ENCODE results near the gene COMMD1.
A peak's percentile ranks its signal among the peaks of the same experiment; 100 is the strongest.
"Not testable (repeated sequence)": the region's sequence is repeated elsewhere in the genome, so short reads cannot be mapped to it uniquely, and the experiment has no call there.

The COMMD1 gene

DNA sequence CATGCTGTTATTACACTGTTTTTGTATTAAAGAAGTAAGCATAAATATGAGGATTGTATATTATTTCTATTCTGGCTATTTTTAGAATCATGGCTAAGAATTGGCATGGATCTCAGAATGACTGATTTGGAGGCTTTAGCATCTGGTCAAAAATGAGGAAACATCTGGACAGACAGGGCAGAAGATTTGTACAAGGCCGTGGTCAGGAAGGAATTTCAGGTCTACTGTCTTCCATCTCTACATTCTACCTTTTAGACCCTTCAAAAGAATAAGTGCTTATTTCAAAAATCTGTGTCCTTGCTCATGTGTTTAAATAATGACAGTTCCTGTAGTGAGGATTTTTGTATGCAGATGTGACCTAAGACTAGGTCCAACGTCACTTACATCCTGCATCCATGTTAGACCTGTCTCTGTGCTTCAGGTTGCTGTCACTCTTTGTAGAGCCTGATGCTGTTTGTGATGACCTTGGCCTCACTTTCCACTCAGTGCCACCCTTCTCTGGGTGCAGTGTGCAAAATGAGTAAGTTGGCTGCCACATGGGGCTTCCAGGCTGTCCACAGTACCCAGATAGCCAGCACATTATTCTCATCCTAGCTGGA is 235.8 kb downstream of the COMMD1 start:
- DNase-seq (ENCODE audit: low spot score): no peak

GRCh38 chr2:62142054-62142453 is 236.6 kb downstream of the COMMD1 start:
- DNase-seq (ENCODE audit: low spot score): no peak

GRCh38 chr2:62143696-62144095 is 238.2 kb downstream of the COMMD1 start:
- no peak for DNase-seq (ENCODE audit: low spot score)

GRCh38 chr2:62144689-62145477 is 239.4 kb downstream of the COMMD1 start:
- DNase-seq (ENCODE audit: low spot score): no peak

DNA sequence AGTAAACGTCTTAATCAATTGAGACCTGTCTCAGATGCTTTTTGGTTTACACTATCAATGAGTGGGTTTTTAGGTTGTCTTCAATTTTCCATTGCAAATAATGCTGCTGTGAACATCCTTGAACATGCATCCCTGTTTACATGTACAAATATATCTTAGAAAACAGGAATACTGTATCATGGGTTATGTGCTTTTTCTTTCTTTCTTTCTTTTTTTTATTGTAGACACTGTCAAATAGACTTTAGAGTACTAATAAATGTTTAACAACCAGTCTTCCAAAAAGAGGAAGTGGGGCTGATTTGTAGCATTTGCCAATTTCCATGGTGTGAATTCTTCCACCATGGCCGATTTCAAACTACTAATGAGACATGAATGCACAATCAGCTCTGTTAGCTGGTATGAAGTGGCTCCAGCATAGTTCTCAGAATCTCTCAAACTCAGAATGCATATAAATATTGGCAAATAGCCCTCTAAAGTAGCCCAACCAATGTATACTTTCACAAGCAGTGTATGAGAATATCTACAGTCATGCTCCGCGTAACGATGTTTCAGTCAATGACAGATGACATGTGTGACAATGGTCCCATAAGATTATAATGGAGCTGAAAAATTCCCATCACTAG is 240.1 kb downstream of the COMMD1 start:
- no peak for DNase-seq (ENCODE audit: low spot score)

- not testable (repeated sequence) for DNase-seq (ENCODE audit: low spot score)
These were observed 241.3 kb downstream of the COMMD1 start for GRCh38 chr2:62146790-62147189.

DNA sequence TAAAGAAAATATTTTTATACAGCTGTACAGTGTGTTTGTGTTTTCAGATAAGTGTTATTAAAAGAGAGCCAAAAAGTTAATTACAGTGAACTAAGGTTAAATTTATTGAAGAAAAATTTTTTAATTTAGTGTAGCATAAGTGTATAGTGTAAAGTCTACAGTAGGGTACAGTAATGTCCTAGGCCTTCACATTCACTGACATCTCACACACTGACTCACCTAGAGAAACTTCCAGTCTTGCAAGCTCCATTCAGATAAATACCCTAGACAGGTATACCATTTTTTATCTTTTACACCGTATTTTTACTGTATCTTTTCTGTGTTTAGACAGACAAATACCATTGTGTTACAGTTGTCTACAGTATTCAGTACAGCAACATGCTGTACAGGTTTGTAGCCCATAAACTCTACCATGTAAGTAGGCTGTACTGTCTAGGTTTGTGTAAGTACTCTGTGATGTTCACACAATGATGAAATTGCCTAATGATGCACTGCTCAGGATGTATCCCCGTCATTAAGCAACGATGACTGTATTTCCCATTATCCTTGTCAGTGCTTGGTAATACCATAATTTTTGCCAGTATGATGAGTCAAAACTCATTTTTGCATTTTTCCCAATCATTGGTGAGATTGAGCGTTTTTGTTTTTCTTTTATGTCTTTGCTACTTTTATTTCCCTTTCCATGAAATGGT is 242.3 kb downstream of the COMMD1 start:
- no peak for DNase-seq (ENCODE audit: low spot score)

DNA sequence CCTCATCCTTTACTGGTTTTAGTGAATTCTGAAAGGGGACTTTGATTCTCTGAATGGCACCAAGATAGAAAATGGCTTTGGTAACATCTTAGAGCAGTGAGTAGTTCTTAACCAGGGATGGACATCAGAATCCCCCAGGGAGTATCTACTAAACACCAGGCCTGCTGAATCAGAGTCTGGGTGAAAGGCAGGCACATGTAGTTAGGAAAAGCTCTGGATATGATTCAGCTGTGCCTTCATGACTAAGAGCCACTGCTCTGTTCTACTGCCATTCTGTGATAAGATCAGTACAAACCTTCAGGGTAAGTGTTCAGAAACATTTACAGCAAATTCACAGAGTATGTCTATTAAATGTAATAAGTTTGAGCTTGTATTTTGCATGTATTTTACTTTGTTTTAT is 244.2 kb downstream of the COMMD1 start:
- peak; percentile 82 for DNase-seq (ENCODE audit: low spot score)

GRCh38 chr2:62150597-62151305 is 245.3 kb downstream of the COMMD1 start:
- DNase-seq (ENCODE audit: low spot score): no peak

DNA sequence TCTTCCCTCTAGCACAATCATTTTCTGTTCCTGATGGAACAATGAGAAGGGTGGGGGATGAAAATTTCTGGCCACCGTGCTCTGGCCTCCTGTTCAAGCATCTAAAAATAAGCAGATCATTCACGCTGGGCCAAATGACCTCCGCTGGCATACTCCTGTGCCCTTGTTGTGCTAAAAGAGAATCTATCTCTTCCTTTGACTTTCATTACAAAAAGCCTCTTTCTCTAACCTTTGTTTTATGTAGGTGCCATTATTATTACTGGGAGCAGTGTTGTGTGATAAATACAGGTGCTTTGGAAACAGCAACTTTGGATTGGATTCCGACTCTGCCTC is 245.8 kb downstream of the COMMD1 start:
- DNase-seq (ENCODE audit: low spot score): no peak

DNA sequence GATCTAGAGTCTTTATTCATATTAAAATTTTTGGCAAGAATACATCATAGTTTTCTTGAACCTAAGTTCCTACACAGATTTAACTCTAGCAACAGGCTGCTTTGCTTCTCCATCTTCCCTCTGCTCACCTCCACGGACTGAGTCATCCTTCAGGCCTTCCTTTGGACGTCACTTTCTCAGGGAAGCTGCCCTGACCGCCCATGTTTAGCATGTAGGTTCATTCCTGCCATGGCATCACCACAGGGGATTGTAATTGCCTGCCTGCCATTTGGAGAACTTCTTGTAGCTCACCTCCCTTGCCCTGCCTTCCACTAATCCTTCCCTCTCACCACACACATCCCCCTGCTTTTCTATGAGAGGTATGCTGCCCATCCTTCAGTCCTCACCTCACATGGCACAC is 246.5 kb downstream of the COMMD1 start:
- DNase-seq (ENCODE audit: low spot score): no peak

GRCh38 chr2:62156861-62157496 is 251.5 kb downstream of the COMMD1 start:
- DNase-seq (ENCODE audit: low spot score): no peak

DNA sequence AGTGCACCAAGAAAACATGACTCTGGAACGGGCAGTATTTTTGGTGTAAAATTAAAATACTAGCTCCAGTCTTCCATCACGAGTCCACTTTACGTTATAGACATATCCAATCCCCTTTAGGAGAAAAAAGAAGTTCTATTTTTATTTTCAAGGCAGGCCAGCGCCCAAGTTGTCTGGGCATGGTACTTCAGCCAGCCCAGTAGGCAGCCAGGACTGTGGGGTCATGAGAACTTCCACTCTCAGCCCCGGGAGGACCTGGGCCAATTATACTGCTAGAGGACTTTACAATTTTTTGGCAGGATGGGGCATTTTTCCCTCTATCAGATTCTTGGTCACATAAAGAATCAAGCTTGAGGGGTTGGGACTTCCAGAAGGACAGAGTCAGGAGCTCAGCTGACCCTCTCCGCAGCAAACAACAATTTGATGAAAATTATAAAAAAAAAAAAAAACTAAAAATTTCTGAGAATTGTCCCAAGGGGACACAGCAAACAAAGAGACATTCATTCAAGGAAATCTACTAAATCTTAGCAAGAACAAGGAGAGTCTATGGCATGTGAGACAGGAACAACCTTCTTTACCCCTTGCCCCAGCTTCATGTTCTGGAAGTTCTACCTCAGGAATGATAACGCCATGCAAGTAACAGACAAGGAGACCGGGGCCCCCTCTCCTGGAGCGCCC is 253.1 kb downstream of the COMMD1 start:
- DNase-seq (ENCODE audit: low spot score): no peak

DNA sequence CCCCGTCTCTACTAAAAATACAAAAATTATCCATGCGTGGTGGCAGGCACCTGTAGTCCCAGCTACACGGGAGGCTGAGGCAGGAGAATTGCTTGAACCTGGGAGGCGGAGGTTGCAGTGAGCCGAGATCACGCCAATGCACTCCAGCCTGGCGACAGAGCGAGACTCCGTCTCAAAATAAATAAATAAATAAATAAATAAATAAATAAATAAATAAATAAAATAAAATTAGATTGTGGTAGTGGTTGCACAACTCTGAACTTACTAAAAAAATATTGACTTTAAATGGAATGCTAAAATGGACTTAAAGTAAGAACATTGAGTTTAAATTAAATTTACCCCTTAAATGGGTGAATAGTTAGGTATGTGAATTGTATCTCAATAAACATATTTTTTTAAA is 255.2 kb downstream of the COMMD1 start:
- not testable (repeated sequence) for DNase-seq (ENCODE audit: low spot score)

DNA sequence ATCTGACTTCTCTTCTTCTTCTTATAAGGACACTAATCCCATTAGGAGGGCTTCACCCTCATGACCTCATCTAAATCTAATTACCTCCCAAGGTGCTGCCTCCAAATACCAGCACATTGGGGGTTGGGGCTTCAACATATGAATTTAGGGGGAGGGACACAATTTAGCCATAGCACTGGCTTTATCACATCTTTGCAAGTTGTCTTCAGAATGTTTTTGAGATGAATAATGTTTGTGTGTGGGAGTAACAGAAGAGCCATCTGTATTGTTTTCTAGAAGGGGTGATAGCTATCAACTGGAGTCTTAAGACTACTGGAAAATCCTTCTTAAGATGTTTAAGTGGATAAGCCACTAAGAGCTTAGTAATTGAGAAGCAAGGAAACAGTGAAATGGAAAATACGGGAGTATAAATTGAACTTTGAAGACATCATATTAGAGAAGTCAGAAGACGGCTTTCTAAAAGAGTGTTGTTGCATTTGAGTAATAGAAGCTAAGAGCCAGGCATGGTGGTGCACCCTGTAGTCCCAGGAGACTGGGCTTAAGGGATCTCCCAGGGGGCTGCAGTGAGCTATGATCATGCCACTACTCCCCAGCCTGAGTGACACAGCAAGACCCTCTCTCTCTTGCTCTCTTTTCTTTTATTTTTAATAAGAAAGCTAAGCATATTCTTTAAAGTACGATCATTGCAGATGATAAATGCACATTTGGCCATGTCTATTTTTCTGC is 257.8 kb downstream of the COMMD1 start:
- DNase-seq (ENCODE audit: low spot score): no peak

DNA sequence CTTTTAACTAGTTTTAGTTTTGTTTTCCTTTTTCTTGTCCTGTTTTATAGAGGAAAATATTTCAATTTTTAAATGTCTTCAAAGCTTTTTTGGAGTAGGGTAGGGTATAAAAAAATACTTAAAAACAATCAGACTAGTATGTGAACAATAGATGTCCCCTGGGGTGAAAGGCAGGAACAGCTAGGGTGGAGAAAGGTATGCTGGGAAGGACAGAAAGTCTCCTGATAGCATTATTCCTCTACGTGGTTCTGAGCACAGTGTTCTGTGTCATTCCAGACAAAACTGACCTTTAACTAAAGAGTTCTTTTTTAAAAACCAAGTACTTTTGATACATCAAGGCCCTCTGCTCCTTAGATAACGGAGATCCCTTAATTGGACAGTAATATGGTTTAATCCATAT is 258.4 kb downstream of the COMMD1 start:
- DNase-seq (ENCODE audit: low spot score): no peak

DNA sequence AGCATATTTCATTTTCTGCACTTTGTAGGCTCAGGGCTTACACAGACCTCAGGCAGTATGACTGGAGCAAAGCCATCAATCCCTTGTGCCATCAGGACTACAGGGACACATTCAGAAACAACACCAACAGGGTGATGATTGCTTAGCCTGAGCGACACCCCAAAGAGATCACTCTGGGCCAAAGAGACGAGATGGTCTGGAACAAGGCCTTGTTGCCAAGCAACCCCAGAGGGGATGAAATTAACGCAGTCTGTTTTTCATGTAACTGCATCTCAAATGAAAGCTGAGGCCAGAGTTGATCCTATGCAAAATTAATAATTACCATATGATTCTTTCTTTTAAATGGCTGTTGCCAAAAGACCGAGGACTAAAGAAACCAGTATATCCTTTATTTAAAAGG is 270.3 kb downstream of the COMMD1 start:
- DNase-seq (ENCODE audit: low spot score): no peak

DNA sequence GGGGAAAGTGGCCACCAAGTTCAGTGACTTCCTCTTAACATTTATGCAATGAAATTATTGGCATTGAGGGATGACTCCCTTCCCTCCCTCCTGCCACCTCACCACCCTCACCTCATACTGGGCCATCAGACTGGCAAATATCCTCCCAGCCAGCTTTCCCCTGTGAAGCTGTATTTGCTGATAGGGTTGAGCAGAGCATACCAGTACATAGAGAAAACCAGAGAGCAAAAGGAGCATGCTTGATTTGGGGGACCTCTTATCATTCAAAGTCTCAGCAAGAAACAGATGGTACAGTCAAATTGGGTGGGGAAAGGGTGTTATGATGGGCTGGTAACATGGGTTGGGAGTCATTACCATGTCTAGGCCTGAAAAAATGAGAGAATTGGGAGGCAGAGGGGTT is 271.3 kb downstream of the COMMD1 start:
- no peak for DNase-seq (ENCODE audit: low spot score)

GRCh38 chr2:62177392-62178049 is 272.0 kb downstream of the COMMD1 start:
- DNase-seq (ENCODE audit: low spot score): no peak

DNA sequence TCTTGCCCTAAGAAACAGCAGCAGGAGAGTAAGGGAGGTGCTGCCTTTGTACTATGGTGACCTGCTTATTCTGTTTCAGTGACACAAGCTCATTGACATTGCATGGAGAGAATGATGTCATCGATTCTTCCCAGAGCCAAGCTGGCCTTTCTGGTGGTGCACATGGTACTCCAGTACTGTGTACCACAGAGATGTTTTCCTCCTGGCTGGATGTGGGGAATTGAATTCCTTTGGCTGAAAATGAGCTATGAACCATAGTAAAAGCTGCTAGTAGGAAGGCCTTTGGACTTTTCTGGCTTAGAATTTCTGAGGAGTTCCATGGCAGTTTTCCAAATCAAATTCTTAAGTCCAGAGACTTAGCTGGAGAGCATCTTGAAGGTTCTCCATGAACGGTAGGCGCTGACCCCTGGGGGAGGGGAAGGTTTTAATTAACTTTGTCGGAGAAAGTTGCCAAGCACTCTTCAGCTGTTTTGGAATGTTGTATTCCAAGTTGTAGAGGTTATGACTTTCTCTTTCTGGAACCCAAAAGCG is 273.3 kb downstream of the COMMD1 start:
- no peak for DNase-seq (ENCODE audit: low spot score)
